SK-N-MC (cell line): Measurements from ENCODE around the gene TRPV6.

Experiments used
- DNase-seq: peaks from one replicate; pipeline ENCODE4 v3.0.0-alpha.2; 2011; ENCODE audit warnings: low read depth, low spot score
- H3K27ac ChIP-seq: fragments of 200-600 bp; sonication (generic); 2 replicates; pipeline ENCODE4 v1.5.1; 2016; ENCODE audit warnings: mixed run types
- H3K36me3 ChIP-seq: fragments of 200-600 bp; sonication (generic); 2 replicates; pipeline ENCODE4 v1.6.1; 2017; ENCODE audit warnings: antibody characterized with exemption, low read length, mixed read lengths; ENCODE audit not compliant: insufficient read depth
- H3K4me3 ChIP-seq: fragments of 200-600 bp; sonication (generic); 2 replicates; pipeline ENCODE4 v1.5.1; 2016
- H3K9ac ChIP-seq: fragments of 200-600 bp; sonication (generic); 2 replicates; pipeline ENCODE4 v1.8.0; 2017; ENCODE audit warnings: mixed run types, mixed read lengths; ENCODE audit not compliant: insufficient read length
- H3K9me3 ChIP-seq: fragments of 200-600 bp; sonication (generic); 2 replicates; pipeline ENCODE4 v1.6.1; 2017; ENCODE audit warnings: low read depth, mild to moderate bottlenecking, antibody characterized with exemption, low read length, moderate library complexity, mixed read lengths
- EZH2 ChIP-seq: fragments of 200-600 bp; sonication (generic); IDR thresholded peaks from one replicate; pipeline ENCODE4 v1.6.1; 2017; ENCODE audit warnings: antibody characterized with exemption
- FOXP2 ChIP-seq: optimal IDR thresholded peaks from 2 replicates; pipeline ENCODE3; 2011; ENCODE audit warnings: mild to moderate bottlenecking, moderate library complexity; ENCODE audit not compliant: insufficient read depth; ENCODE audit errors: extremely low read length, control extremely low read depth
- POLR2AphosphoS5 ChIP-seq: IDR thresholded peaks from 2 replicates; pipeline ENCODE4 v1.6.1; 2012; ENCODE audit warnings: mild to moderate bottlenecking, low read depth, low read length, borderline replicate concordance

TRPV6 gene

GRCh38 chr7:142883571-142884285, 1.8 kb downstream of the TRPV6 start:
- Histone ChIP-seq H3K9me3 (no peaks in the 10 kb centered on the region), H3K27ac (no peak overlapping the region), H3K4me3 (no peak overlapping the region), H3K9ac (no peak overlapping the region), H3K36me3 (no peaks in the 10 kb centered on the region)
- no peak for DNase-seq
- TF ChIP-seq POLR2AphosphoS5 = no peak
- TF ChIP-seq FOXP2 = no peak
- TF ChIP-seq EZH2 = no peak

GRCh38 chr7:142883145-142883544, 2.4 kb downstream of the TRPV6 start:
- Histone ChIP-seq H3K36me3 (no peaks in the 10 kb centered on the region), H3K9ac (no peak overlapping the region), H3K9me3 (no peaks in the 10 kb centered on the region), H3K4me3 (no peak overlapping the region), H3K27ac (no peak overlapping the region)
- no peak for DNase-seq
- TF ChIP-seq FOXP2 (no peak), EZH2 (no peak), POLR2AphosphoS5 (no peak)

GRCh38 chr7:142882338-142882678, 3.2 kb downstream of the TRPV6 start:
- H3K27ac ChIP-seq = no peak overlapping the region
- no peak for TF ChIP-seq EZH2
- no peak for TF ChIP-seq POLR2AphosphoS5
- TF ChIP-seq FOXP2 = no peak
- no peaks in the 10 kb centered on the region for H3K36me3 ChIP-seq
- DNase-seq = no peak
- H3K9ac ChIP-seq = no peak overlapping the region
- no peaks in the 10 kb centered on the region for H3K9me3 ChIP-seq
- H3K4me3 ChIP-seq = no peak overlapping the region

GRCh38 chr7:142881586-142882337, 3.8 kb downstream of the TRPV6 start:
- Histone ChIP-seq H3K9ac (no peak overlapping the region), H3K9me3 (no peaks in the 10 kb centered on the region), H3K36me3 (no peaks in the 10 kb centered on the region), H3K4me3 (no peak overlapping the region), H3K27ac (no peak overlapping the region)
- TF ChIP-seq FOXP2 (no peak), POLR2AphosphoS5 (no peak), EZH2 (no peak)
- no peak for DNase-seq

GRCh38 chr7:142880876-142881505, 4.6 kb downstream of the TRPV6 start:
- Histone ChIP-seq H3K27ac (no peak overlapping the region), H3K9ac (no peak overlapping the region), H3K36me3 (no peaks in the 10 kb centered on the region), H3K9me3 (no peaks in the 10 kb centered on the region), H3K4me3 (no peak overlapping the region)
- no peak for DNase-seq
- TF ChIP-seq EZH2 = no peak
- TF ChIP-seq FOXP2 = no peak
- TF ChIP-seq POLR2AphosphoS5 = no peak

- no peak overlapping the region for H3K27ac ChIP-seq
- H3K9me3 ChIP-seq = no peaks in the 10 kb centered on the region
- H3K9ac ChIP-seq = no peak overlapping the region
- DNase-seq = no peak
- H3K4me3 ChIP-seq = no peak overlapping the region
- TF ChIP-seq EZH2 (no peak), FOXP2 (no peak), POLR2AphosphoS5 (no peak)
- no peaks in the 10 kb centered on the region for H3K36me3 ChIP-seq
Measured at GRCh38 chr7:142879060-142879459, 6.5 kb downstream of the TRPV6 start.

- H3K9me3 ChIP-seq = no peaks in the 10 kb centered on the region
- TF ChIP-seq EZH2 (no peak), POLR2AphosphoS5 (no peak), FOXP2 (no peak)
- no peak for DNase-seq
- no peak overlapping the region for H3K4me3 ChIP-seq
- H3K36me3 ChIP-seq = no peaks in the 10 kb centered on the region
- H3K27ac ChIP-seq = no peak overlapping the region
- H3K9ac ChIP-seq = no peak overlapping the region
Measured at GRCh38 chr7:142878315-142878714, 7.2 kb downstream of the TRPV6 start.
